ENCODE data around the gene KRT86.

DNA sequence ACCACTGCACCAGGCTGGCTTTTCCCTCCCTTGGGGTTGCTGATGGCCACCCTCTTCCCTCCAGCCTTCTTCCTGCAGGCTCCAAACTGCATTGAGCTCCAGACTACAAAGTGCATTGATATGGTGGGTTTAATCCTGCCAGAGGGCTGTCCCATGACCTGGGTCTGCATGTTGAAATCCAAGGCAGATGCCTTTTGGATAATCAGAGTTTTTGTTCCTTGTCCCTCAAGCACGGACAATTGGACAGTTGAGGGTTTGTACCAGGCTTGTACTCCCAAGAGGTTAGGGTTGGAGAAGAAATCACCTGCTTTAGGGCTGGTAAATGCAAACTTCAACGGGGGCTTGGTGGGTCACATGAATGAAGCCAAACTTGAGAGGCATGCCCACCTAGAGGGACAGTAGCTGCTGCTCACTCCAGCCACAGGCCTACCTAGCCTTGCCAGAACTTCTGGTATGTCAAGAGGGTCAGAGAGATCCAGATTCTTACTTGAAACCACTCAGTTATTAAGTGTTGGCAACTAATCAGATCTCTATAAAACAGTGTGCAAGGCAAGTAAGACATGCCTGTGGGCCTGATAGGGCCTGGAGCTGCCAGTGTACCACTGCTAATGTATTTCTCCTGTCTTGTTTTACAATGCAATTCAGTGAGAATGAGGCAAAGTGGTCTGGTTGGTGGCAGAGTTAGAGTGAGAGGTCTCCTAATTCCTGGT lies 68.5 kb downstream of the KRT86 start:
- no peak for TF ChIP-seq FOXM1 (IDR thresholded peaks at IDR 0.05; ENCODE audit: borderline replicate concordance)
- TF ChIP-seq PKNOX1 (IDR thresholded peaks at IDR 0.05), result no peak
